NCI-H146 treated with DMSO at 0.1 percent for 48 hours (cell line): ENCODE results near the gene ETFB.
"Not testable (repeated sequence)": the region's sequence is repeated elsewhere in the genome, so short reads cannot be mapped to it uniquely, and the experiment has no call there.

Source experiments
- DNase-seq: peaks from one replicate; lab custom pipeline; 2025; ENCODE audit not compliant: unreplicated experiment; lab: John Stamatoyannopoulos, UW

Gene ETFB

GRCh38 chr19:51365965-51366388, at the start of gene ETFB:
TSS of gene ETFB (minus strand) at chr19:51366388. CDS start at chr19:51366326, 62 bp downstream.
- no peak for DNase-seq

- no peak for DNase-seq
Observed at GRCh38 chr19:51415187-51415586, 49.0 kb upstream of the ETFB start.

- no peak for DNase-seq
Observed at GRCh38 chr19:51410950-51411748, 45.0 kb upstream of the ETFB start.

GRCh38 chr19:51407511-51408131, 41.4 kb upstream of the ETFB start:
- no peak for DNase-seq

- DNase-seq: no peak
Observed at GRCh38 chr19:51402117-51402516, 35.9 kb upstream of the ETFB start.

GRCh38 chr19:51399936-51400335, 33.7 kb upstream of the ETFB start:
- not testable (repeated sequence) for DNase-seq

GRCh38 chr19:51399231-51399630, 33.0 kb upstream of the ETFB start:
- DNase-seq: no peak

GRCh38 chr19:51398096-51398704, 32.0 kb upstream of the ETFB start:
- DNase-seq: no peak

GRCh38 chr19:51397453-51397852, 31.3 kb upstream of the ETFB start:
- not testable (repeated sequence) for DNase-seq

GRCh38 chr19:51396175-51396574, 30.0 kb upstream of the ETFB start:
- DNase-seq: no peak

GRCh38 chr19:51394050-51394836, 28.1 kb upstream of the ETFB start:
- peak; percentile 7 for DNase-seq

- DNase-seq: no peak
Observed at GRCh38 chr19:51392701-51393100, 26.5 kb upstream of the ETFB start.

- DNase-seq: no peak
Observed at GRCh38 chr19:51391073-51391611, 25.0 kb upstream of the ETFB start.

- no peak for DNase-seq
Observed at GRCh38 chr19:51389143-51389542, 23.0 kb upstream of the ETFB start.

GRCh38 chr19:51387924-51388389, 21.8 kb upstream of the ETFB start, which contains the start of gene LIM2:
TSS of gene LIM2 (minus strand) at chr19:51387974. CDS start at chr19:51387443, 531 bp downstream.
- no peak for DNase-seq

GRCh38 chr19:51386882-51387520, 20.8 kb upstream of the ETFB start:
- no peak for DNase-seq

GRCh38 chr19:51382004-51382403, 15.8 kb upstream of the ETFB start:
- DNase-seq: no peak

- DNase-seq: no peak
Observed at GRCh38 chr19:51380379-51380778, 14.2 kb upstream of the ETFB start.

- no peak for DNase-seq
Observed at GRCh38 chr19:51377422-51377821, 11.2 kb upstream of the ETFB start.

GRCh38 chr19:51375504-51376221, 9.5 kb upstream of the ETFB start:
- no peak for DNase-seq
